Upper lobe of left lung (tissue), 4 donors: ENCODE data around the gene RBBP8NL.

ENCODE experiments used
- CTCF ChIP-seq, 6 experiments: fragments of 450-650 bp in 4 of 6; fragments of 200-600 bp in 2 of 6; sonication (generic) in 2 of 6; IDR thresholded peaks; one replicate each; pipeline ENCODE4 v1.5.1; 2016 to 2019; ENCODE audit warnings: antibody characterized with exemption in 6 of 6
- EP300 ChIP-seq, 4 donors: sonication (generic); formaldehyde crosslinking; IDR thresholded peaks; one replicate each; pipeline ENCODE4 v1.5.1; 2017; ENCODE audit warnings: antibody characterized with exemption in 4 of 4, control low read depth in 2 of 4
- POLR2A ChIP-seq, 4 donors: fragments of 450-650 bp; IDR thresholded peaks; one replicate each; pipeline ENCODE4 v1.5.1; 2016 to 2017; ENCODE audit warnings: antibody characterized with exemption in 4 of 4, mild to moderate bottlenecking in 2 of 4
- POLR2AphosphoS5 ChIP-seq, 2 donors: sonication (generic); formaldehyde crosslinking; IDR thresholded peaks; one replicate each; pipeline ENCODE4 v1.5.1; 2017; ENCODE audit warnings: antibody characterized with exemption in 2 of 2

DNA sequence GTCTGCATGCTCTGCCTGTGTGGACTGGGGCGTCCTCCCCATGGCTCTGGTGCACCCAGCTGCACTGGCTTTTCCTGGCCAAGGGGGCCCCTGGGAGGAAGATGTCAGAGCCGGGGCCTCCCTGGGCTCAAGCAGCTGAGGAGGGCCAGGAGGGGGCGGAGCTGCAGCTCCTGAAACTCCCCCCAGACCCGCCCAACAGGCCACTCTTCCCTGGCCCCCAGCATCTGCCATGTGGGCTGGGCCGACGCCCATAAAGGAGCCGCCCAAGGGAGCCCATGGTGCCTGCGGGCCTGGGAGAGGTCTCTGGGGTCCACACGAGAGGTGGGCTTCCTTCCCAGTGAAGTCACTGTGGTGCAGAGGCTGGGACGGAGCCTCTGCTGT is 4.0 kb downstream of the RBBP8NL start:
- TF ChIP-seq CTCF (IDR thresholded peaks at IDR 0.05) = no peak
- no peak for TF ChIP-seq POLR2A (IDR thresholded peaks at IDR 0.05)
- no peak for TF ChIP-seq POLR2AphosphoS5 (IDR thresholded peaks at IDR 0.05)
- no peak for TF ChIP-seq EP300 (IDR thresholded peaks at IDR 0.05)
